ENCODE data around the gene ZBTB7C. TPM values are rescaled to one million over a fixed set of nuclear protein-coding genes. Genes with fewer than 3 reads are reported as not detected.

ZBTB7C gene
- total RNA-seq, 2 experiments from 2014 or later, result 0.81 to 0.95 TPM

DNA sequence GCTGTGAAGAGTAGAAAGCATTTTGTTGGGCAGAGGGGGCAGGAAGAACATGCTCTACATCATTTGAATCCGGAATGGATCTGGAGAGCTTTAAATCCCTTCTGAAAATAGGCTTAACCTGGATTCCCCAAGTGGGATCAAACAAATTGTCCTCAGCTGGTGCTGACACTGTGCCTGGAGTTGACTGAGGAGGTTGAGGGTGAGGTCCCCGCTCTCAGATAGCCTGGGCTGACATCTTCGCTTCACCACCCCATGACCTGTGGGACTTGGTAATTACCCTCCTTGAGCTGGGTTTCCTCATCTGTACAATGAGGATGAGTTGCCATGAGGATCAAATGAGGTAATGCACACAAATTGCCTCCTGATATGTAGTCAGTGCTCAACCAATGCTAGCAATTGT lies 360.9 kb downstream of the ZBTB7C start:
- peaks cover 5% of the 10 kb centered on the region for H3K9me3 Mint-ChIP-seq
- POLR2A ChIA-PET, result no interaction called here
- CTCF ChIA-PET, result no interaction called here
- H3K27ac Mint-ChIP-seq, result no peak overlapping the region
- no peaks in the 10 kb centered on the region for H3K4me1 Mint-ChIP-seq
- H3K36me3 Mint-ChIP-seq (ENCODE audit: low read depth), result no peaks in the 10 kb centered on the region
- no peak for DNase-seq
- H3K27me3 Mint-ChIP-seq, result peaks cover 32% of the 10 kb centered on the region
- no peak overlapping the region for H3K4me3 Mint-ChIP-seq

- Mint-ChIP-seq H3K27ac (no peak overlapping the region), H3K36me3 (ENCODE audit: low read depth) (no peaks in the 10 kb centered on the region), H3K4me1 (no peaks in the 10 kb centered on the region), H3K9me3 (peaks cover 5% of the 10 kb centered on the region), H3K27me3 (peaks cover 26% of the 10 kb centered on the region), H3K4me3 (no peak overlapping the region)
- no peak for DNase-seq
- CTCF ChIA-PET, result no interaction called here
- POLR2A ChIA-PET, result no interaction called here
Observed at GRCh38 chr18:48046843-48047242, 362.3 kb downstream of the ZBTB7C start.

DNA sequence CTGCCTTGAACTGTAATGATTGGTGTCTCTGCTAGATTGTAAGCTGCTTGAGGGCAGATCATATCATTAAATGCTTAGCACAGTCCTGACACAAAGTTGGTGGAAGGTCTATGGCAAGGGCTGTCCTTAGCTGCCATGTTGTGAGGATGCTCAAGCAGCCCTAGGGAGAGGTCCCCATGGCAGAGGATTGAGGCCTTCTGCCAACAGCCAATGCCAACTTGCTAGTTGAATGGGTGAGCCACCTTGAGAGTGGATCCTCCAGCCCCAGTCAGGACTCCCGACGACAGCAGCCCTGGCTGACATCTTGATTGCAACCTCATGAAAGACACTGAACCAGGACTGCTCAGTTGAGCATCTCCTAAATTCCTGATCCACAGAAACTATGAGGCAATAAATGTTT lies 363.4 kb downstream of the ZBTB7C start:
- H3K36me3 Mint-ChIP-seq (ENCODE audit: low read depth), result no peaks in the 10 kb centered on the region
- DNase-seq, result no peak
- H3K4me1 Mint-ChIP-seq, result no peaks in the 10 kb centered on the region
- H3K9me3 Mint-ChIP-seq, result peaks cover 5% of the 10 kb centered on the region
- H3K27ac Mint-ChIP-seq, result no peak overlapping the region
- peaks cover 25% of the 10 kb centered on the region for H3K27me3 Mint-ChIP-seq
- ChIA-PET CTCF (no interaction called here), POLR2A (no interaction called here)
- H3K4me3 Mint-ChIP-seq, result no peak overlapping the region

- DNase-seq, result no peak
- Mint-ChIP-seq H3K4me1 (no peaks in the 10 kb centered on the region), H3K27ac (no peak overlapping the region), H3K36me3 (ENCODE audit: low read depth) (no peaks in the 10 kb centered on the region), H3K9me3 (peaks cover 5% of the 10 kb centered on the region), H3K27me3 (peaks cover 23% of the 10 kb centered on the region), H3K4me3 (no peak overlapping the region)
- CTCF ChIA-PET, result no interaction called here
- POLR2A ChIA-PET, result no interaction called here
Observed at GRCh38 chr18:48044944-48045343, 364.2 kb downstream of the ZBTB7C start.

GRCh38 chr18:48043166-48043565 lies 366.0 kb downstream of the ZBTB7C start:
- no peak for DNase-seq
- ChIA-PET POLR2A (no interaction called here), CTCF (interaction anchor here (1.3 kb wide), 1 partner anchor 402 kb away, joined by 3 read pairs; no protein-coding TSS in a partner anchor)
- H3K36me3 Mint-ChIP-seq (ENCODE audit: low read depth), result no peaks in the 10 kb centered on the region
- no peaks in the 10 kb centered on the region for H3K4me1 Mint-ChIP-seq
- no peak overlapping the region for H3K4me3 Mint-ChIP-seq
- H3K9me3 Mint-ChIP-seq, result peaks cover 5% of the 10 kb centered on the region
- no peak overlapping the region for H3K27ac Mint-ChIP-seq
- peaks cover 22% of the 10 kb centered on the region for H3K27me3 Mint-ChIP-seq

DNA sequence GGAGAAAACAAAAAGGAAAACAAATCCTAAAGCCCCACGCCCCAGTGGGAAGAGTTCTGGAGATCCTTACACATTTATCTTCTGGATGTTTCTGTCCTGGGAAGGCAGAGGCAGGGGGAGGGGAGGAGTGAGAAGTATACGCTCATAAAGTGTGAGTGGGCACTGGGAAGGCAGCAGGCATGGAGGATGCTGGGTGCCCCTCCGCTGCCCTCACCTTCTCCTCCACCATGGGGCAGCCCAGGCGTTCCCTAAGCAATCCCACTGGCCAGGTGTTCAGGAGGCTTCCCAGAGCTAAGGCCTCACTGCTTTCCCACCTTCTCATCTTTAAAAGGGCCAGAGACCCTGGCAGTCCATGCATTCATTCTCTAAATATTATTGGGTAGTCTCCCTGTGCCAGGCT lies 366.8 kb downstream of the ZBTB7C start:
- Mint-ChIP-seq H3K27ac (no peak overlapping the region), H3K9me3 (peaks cover 5% of the 10 kb centered on the region), H3K4me3 (no peak overlapping the region), H3K36me3 (ENCODE audit: low read depth) (no peaks in the 10 kb centered on the region), H3K27me3 (peaks cover 16% of the 10 kb centered on the region), H3K4me1 (no peaks in the 10 kb centered on the region)
- POLR2A ChIA-PET, result no interaction called here
- DNase-seq, result no peak
- CTCF ChIA-PET, result interaction anchor here (1.3 kb wide), 1 partner anchor 403 kb away, joined by 3 read pairs; no protein-coding TSS in a partner anchor

GRCh38 chr18:48040457-48041110 lies 368.6 kb downstream of the ZBTB7C start:
- Mint-ChIP-seq H3K4me3 (no peak overlapping the region), H3K27ac (no peak overlapping the region), H3K4me1 (no peaks in the 10 kb centered on the region), H3K9me3 (peaks cover 4% of the 10 kb centered on the region), H3K27me3 (peaks cover 7% of the 10 kb centered on the region), H3K36me3 (ENCODE audit: low read depth) (no peaks in the 10 kb centered on the region)
- DNase-seq, result no peak
- ChIA-PET CTCF (no interaction called here), POLR2A (no interaction called here)

DNA sequence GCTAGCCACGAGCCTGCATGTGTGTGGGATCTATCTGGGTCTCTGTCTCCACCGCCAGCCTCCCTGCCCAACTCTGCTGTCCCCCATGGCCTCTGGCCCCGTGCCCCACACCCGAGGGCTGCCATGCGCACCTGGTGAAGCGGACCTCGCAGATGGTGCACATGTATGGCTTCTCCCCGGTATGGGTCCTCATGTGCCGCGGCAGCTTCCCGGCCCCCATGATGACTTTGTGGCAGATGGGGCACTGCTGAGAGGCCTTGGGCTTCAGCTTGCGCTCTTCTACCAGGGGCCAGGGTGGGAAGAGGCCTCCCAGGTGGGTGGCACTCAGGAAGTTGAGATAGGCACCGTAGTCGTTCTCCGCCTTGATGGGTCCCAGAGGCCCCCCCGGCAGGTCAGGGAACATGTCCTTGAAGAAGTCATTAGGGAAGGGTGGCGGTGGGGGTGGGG lies 369.4 kb downstream of the ZBTB7C start:
- CTCF ChIA-PET, result no interaction called here
- H3K4me1 Mint-ChIP-seq, result no peaks in the 10 kb centered on the region
- no peak for DNase-seq
- no peak overlapping the region for H3K4me3 Mint-ChIP-seq
- H3K27me3 Mint-ChIP-seq, result peaks cover 7% of the 10 kb centered on the region
- POLR2A ChIA-PET, result no interaction called here
- H3K9me3 Mint-ChIP-seq, result no peaks in the 10 kb centered on the region
- H3K27ac Mint-ChIP-seq, result no peak overlapping the region
- no peaks in the 10 kb centered on the region for H3K36me3 Mint-ChIP-seq (ENCODE audit: low read depth)

DNA sequence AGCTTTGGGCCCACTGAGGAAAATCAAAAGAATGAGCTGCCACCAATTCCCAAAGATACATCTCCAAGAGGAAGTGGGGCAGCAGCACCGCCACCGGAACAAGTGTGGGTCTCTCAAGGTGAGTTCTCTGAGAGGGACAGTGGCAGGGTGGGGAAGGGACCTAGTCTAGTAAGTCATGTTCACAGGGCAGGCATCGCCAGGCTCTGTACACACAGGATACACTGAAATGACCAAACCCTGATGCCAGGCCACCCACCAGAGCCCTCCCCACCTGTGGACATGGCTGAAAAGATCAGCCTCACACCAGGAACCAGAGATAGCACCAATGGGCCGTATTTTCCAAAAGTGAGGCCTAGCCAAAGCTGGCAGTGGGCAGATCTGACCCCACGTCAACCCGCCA lies 370.5 kb downstream of the ZBTB7C start:
- no peaks in the 10 kb centered on the region for H3K9me3 Mint-ChIP-seq
- H3K36me3 Mint-ChIP-seq (ENCODE audit: low read depth), result no peaks in the 10 kb centered on the region
- H3K27me3 Mint-ChIP-seq, result peaks cover 6% of the 10 kb centered on the region
- no peaks in the 10 kb centered on the region for H3K4me1 Mint-ChIP-seq
- H3K4me3 Mint-ChIP-seq, result no peak overlapping the region
- no peak overlapping the region for H3K27ac Mint-ChIP-seq
- ChIA-PET CTCF (interaction anchor here (0.7 to 1.5 kb wide), 2 partner anchors 47 to 407 kb away, joined by 3 to 5 read pairs; no protein-coding TSS in a partner anchor), POLR2A (no interaction called here)
- DNase-seq, result no peak

- H3K9me3 Mint-ChIP-seq, result no peaks in the 10 kb centered on the region
- DNase-seq, result no peak
- H3K27me3 Mint-ChIP-seq, result no peaks in the 10 kb centered on the region
- CTCF ChIA-PET, result interaction anchor here (0.7 to 1.5 kb wide), 3 partner anchors 46 to 408 kb away, joined by 3 to 5 read pairs (median 4); no protein-coding TSS in a partner anchor
- H3K4me1 Mint-ChIP-seq, result no peaks in the 10 kb centered on the region
- H3K36me3 Mint-ChIP-seq (ENCODE audit: low read depth), result no peaks in the 10 kb centered on the region
- H3K27ac Mint-ChIP-seq, result no peak overlapping the region
- POLR2A ChIA-PET, result no interaction called here
- no peak overlapping the region for H3K4me3 Mint-ChIP-seq
Observed at GRCh38 chr18:48037481-48038271, 371.5 kb downstream of the ZBTB7C start.

DNA sequence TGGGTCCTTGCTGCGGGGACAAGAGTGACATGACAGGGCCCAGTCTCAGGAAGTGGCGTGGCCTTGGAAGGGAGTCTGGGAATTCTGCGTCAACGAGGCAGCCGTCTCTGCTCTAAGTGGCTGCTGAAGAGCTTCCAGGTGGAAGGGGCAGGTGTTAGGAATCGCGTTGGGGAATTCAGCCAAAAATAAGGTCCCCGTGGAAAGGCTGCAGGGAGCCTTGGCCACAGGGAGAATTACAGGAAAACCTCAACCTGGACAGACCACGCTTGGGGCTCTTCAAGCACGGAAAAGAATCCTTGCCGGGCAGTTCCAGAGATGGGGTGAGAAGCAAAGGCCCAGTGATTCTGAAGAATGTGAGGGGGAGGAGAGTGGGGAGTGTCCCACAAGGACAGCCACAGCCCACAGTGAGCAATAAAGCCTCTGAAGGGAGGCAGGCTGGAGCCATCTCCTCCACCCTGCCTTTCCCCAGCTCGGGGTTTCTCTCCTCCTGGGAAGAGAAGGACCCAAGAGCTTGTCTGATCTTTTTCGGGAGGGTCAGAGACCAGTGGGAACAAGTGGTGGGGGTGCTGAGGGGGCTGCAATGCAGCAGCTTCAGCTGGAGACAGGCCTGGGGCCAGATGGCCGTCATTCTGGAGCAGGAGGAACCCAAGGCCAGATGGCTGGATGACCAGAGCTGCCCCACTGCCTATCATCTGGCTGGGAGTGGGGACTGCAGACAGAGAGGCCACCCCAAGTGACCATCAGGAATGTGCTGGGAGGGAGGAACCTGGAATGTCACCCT lies 372.4 kb downstream of the ZBTB7C start:
- ChIA-PET CTCF (interaction anchor here (1.5 kb wide), 1 partner anchor 409 kb away, joined by 3 read pairs; no protein-coding TSS in a partner anchor), POLR2A (no interaction called here)
- no peaks in the 10 kb centered on the region for H3K4me1 Mint-ChIP-seq
- H3K36me3 Mint-ChIP-seq (ENCODE audit: low read depth), result no peaks in the 10 kb centered on the region
- H3K4me3 Mint-ChIP-seq, result no peak overlapping the region
- no peak for DNase-seq
- H3K27me3 Mint-ChIP-seq, result no peaks in the 10 kb centered on the region
- no peak overlapping the region for H3K27ac Mint-ChIP-seq
- H3K9me3 Mint-ChIP-seq, result no peaks in the 10 kb centered on the region

- Mint-ChIP-seq H3K9me3 (no peaks in the 10 kb centered on the region), H3K4me3 (no peak overlapping the region), H3K36me3 (ENCODE audit: low read depth) (no peaks in the 10 kb centered on the region), H3K27ac (no peak overlapping the region), H3K27me3 (no peaks in the 10 kb centered on the region), H3K4me1 (no peaks in the 10 kb centered on the region)
- no peak for DNase-seq
- CTCF ChIA-PET, result no interaction called here
- POLR2A ChIA-PET, result no interaction called here
Observed at GRCh38 chr18:48036226-48036625, 373.0 kb downstream of the ZBTB7C start.

GRCh38 chr18:48035556-48035860 lies 373.7 kb downstream of the ZBTB7C start:
- Mint-ChIP-seq H3K27me3 (no peaks in the 10 kb centered on the region), H3K36me3 (ENCODE audit: low read depth) (no peaks in the 10 kb centered on the region), H3K4me3 (no peak overlapping the region), H3K27ac (no peak overlapping the region), H3K9me3 (no peaks in the 10 kb centered on the region), H3K4me1 (no peaks in the 10 kb centered on the region)
- DNase-seq, result no peak
- ChIA-PET POLR2A (no interaction called here), CTCF (no interaction called here)
